HEK293T (cell line): ENCODE data around the gene TMEM120A.

Experiments used
- BHLHE40 ChIP-seq: fragments of 450-650 bp; IDR thresholded peaks from 2 replicates; pipeline ENCODE4 v1.6.1; 2016; ENCODE audit warnings: mild to moderate bottlenecking, moderate library complexity, borderline replicate concordance
- FOXA1 ChIP-seq: fragments of 450-650 bp; IDR thresholded peaks from 2 replicates; pipeline ENCODE4 v1.6.1; 2016; ENCODE audit warnings: mild to moderate bottlenecking
- FOXM1 ChIP-seq: fragments of 450-650 bp; IDR thresholded peaks from 2 replicates; pipeline ENCODE4 v1.6.1; 2017; ENCODE audit warnings: mild to moderate bottlenecking, borderline replicate concordance
- NFRKB ChIP-seq: fragments of 450-650 bp; IDR thresholded peaks from 2 replicates; pipeline ENCODE4 v1.6.1; 2016; ENCODE audit warnings: mild to moderate bottlenecking, moderate library complexity
- SP1 ChIP-seq: fragments of 450-650 bp; IDR thresholded peaks from 2 replicates; pipeline ENCODE4 v1.6.1; 2017
- SUZ12 ChIP-seq: fragments of 450-650 bp; IDR thresholded peaks from 2 replicates; pipeline ENCODE4 v1.6.1; 2016; ENCODE audit warnings: mild to moderate bottlenecking
- ZNF384 ChIP-seq: fragments of 450-650 bp; IDR thresholded peaks from 2 replicates; pipeline ENCODE4 v1.6.1; 2016
- TF ChIP-seq, protein P1 (sequence below): fragments of 450-650 bp; IDR thresholded peaks from 2 replicates; pipeline ENCODE4 v1.6.1; 2016

DNA sequence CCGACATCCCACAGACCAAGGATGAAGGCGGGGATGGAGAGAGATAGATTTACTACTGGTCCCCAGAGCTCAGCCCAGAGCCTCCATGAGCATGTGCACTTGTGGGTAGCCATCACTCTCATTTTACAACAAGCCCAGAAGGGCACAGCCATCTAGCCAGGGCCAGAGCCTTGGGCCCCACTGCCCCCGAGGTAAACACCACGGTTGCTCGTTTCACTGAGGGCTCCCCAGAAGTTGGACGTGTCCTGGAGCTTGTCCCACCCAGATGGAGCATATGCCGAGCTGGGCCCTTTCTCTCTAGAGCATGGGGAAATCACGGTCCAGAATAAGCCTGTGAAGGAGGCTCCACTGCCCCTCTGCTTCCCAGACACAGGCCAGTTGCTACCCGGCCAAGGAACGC, 9.0 kb upstream of the TMEM120A start:
- TF ChIP-seq BHLHE40 (no peak), FOXM1 (no peak), SP1 (no peak), ZNF384 (no peak), FOXA1 (no peak), SUZ12 (no peak), NFRKB (no peak)
- TF ChIP-seq, protein P1, sequence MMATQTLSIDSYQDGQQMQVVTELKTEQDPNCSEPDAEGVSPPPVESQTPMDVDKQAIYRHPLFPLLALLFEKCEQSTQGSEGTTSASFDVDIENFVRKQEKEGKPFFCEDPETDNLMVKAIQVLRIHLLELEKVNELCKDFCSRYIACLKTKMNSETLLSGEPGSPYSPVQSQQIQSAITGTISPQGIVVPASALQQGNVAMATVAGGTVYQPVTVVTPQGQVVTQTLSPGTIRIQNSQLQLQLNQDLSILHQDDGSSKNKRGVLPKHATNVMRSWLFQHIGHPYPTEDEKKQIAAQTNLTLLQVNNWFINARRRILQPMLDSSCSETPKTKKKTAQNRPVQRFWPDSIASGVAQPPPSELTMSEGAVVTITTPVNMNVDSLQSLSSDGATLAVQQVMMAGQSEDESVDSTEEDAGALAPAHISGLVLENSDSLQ, result no peak
